Left ventricle myocardium inferior (tissue), 1 donor: ENCODE data around the gene BMP6. TPM values are rescaled to one million over a fixed set of nuclear protein-coding genes. Genes with fewer than 3 reads are reported as not detected.

Source experiments
- DNase-seq: peaks from one replicate; pipeline ENCODE4 v3.0.0-alpha.2; 2020
- H3K27ac ChIP-seq: fragments of 200-600 bp; replicated peaks from 2 replicates; pipeline ENCODE4 v1.8.0; 2021
- H3K27me3 ChIP-seq: fragments of 200-600 bp; 2 replicates; pipeline ENCODE4 v1.8.0; 2021; ENCODE audit warnings: low read depth
- H3K36me3 ChIP-seq: fragments of 200-600 bp; 2 replicates; pipeline ENCODE4 v1.8.0; 2021
- H3K4me1 ChIP-seq: fragments of 200-600 bp; 2 replicates; pipeline ENCODE4 v1.8.0; 2021
- H3K4me3 ChIP-seq: fragments of 200-600 bp; 2 replicates; pipeline ENCODE4 v1.8.0; 2021; ENCODE audit warnings: mild to moderate bottlenecking, moderate library complexity
- H3K9me3 ChIP-seq: fragments of 200-600 bp; replicated peaks from 2 replicates; pipeline ENCODE4 v1.8.0; 2021
- intact Hi-C: fragments of 100-400 bp; cut with micrococcal nuclease; formaldehyde crosslinking; loops from one replicate; pipeline ENCODE4 v1.11.0; 2022
- total RNA-seq: library from RNA; stranded (reverse); fragmentation: NEBNext Ultra II Directional; extraction: Animal tissue kit (Norgen Biotek cat#: 25700); gene quantifications from one replicate; pipeline ENCODE4 v1.2.1, GENCODE V29; 2021
- TF ChIP-seq, protein P1 (sequence below): fragments of 200-600 bp; IDR thresholded peaks from 2 replicates; pipeline ENCODE4 v1.8.0; 2021; ENCODE audit warnings: antibody characterized with exemption, mild to moderate bottlenecking, borderline replicate concordance
- donor health status: DM: no; HTN: yes; CAD: no; lungs with severe emphysema.

BMP6 gene
- total RNA-seq, 1 donor from 2014 or later: 5.2 TPM

DNA sequence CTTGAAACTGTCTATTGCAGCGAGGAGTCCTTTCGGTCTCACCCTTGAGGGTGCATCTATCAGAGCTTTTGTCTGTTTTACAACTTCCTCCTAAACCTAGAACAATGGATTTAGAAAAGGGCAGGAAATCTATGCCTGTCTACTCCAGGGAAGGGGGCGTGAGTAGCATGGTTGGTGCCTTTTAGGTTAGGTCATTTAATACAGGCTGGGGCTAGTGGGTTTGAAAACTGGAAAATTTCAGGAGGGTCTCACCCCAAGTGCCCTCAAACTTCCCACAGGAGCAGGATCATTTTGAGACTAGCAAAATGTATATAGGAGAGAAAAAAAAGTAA is 33.5 kb upstream of the BMP6 start:
- Histone ChIP-seq H3K4me1 (no peaks in the 10 kb centered on the region), H3K27me3 (peaks cover 57% of the 10 kb centered on the region), H3K27ac (no peak overlapping the region), H3K4me3 (no peak overlapping the region), H3K9me3 (no peaks in the 10 kb centered on the region), H3K36me3 (no peaks in the 10 kb centered on the region)
- no peak for DNase-seq
- TF ChIP-seq, protein P1, sequence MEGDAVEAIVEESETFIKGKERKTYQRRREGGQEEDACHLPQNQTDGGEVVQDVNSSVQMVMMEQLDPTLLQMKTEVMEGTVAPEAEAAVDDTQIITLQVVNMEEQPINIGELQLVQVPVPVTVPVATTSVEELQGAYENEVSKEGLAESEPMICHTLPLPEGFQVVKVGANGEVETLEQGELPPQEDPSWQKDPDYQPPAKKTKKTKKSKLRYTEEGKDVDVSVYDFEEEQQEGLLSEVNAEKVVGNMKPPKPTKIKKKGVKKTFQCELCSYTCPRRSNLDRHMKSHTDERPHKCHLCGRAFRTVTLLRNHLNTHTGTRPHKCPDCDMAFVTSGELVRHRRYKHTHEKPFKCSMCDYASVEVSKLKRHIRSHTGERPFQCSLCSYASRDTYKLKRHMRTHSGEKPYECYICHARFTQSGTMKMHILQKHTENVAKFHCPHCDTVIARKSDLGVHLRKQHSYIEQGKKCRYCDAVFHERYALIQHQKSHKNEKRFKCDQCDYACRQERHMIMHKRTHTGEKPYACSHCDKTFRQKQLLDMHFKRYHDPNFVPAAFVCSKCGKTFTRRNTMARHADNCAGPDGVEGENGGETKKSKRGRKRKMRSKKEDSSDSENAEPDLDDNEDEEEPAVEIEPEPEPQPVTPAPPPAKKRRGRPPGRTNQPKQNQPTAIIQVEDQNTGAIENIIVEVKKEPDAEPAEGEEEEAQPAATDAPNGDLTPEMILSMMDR: no peak
- intact Hi-C loops: no loop called here

DNA sequence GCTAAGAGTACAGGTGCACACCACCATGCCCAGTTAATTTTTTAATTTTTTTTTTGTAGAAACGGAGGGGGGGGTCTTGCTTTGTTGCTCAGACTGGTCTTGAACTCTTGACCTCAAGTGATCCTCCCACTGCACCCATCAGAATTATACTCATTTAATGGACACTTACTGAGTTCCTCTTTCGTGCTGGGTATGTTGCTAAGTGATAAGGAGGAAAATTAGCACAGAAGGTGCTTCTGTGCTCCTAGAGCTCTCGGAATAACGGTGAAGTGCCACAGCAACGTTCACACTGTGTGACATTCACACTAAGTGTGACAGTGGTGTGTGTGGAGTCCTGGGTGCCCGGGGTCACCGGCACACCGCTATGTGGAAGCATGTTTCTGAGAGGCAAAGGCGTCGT is 32.1 kb upstream of the BMP6 start:
- Histone ChIP-seq H3K9me3 (no peaks in the 10 kb centered on the region), H3K27me3 (peaks cover 47% of the 10 kb centered on the region), H3K36me3 (no peaks in the 10 kb centered on the region), H3K4me1 (no peaks in the 10 kb centered on the region), H3K4me3 (no peak overlapping the region), H3K27ac (no peak overlapping the region)
- no peak for DNase-seq
- intact Hi-C loops: no loop called here
- TF ChIP-seq, protein P1: no peak

DNA sequence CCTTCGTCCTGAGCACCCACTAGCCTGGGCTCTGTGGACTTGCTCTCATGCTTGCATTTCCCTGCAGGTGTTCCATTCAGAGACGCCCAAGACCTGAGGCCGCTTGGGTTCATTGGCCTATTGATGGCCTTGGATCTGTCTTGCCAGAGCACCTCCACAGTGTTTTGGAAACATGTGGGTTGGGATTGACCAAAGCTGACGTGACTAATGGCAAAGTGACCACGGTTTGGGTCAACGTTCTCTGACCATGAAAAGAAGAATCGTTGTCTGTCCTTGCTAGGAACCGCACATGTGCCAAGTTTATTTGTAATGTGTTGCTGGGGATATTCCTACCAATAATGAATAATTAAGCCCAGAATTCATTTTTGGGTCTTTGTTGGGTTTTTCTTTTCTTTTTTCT is 29.8 kb upstream of the BMP6 start:
- no peak overlapping the region for H3K4me3 ChIP-seq
- H3K27ac ChIP-seq: no peak overlapping the region
- H3K4me1 ChIP-seq: no peaks in the 10 kb centered on the region
- TF ChIP-seq, protein P1: no peak
- no peaks in the 10 kb centered on the region for H3K9me3 ChIP-seq
- DNase-seq: no peak
- H3K27me3 ChIP-seq: peaks cover 29% of the 10 kb centered on the region
- intact Hi-C loops: no loop called here
- H3K36me3 ChIP-seq: no peaks in the 10 kb centered on the region

DNA sequence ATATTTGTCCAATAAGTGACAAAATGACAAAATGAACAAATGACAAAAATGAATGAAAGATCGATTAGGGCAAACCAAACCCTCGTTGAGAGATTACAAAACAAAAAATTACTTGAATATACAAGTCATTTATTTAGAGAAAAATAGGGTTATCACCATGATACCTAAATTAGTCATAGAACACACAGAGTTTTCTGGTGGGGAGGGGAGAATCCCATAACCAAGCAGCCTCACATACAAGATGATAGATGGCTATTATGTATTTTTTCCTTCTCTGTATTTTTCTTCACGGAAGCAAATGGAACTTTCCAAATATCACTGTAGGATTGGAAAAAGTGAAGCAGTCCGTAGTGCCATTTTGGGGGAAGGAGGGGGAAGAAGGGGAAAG is 28.5 kb upstream of the BMP6 start:
- TF ChIP-seq, protein P1: no peak
- H3K4me3 ChIP-seq: no peak overlapping the region
- peaks cover 22% of the 10 kb centered on the region for H3K27me3 ChIP-seq
- H3K9me3 ChIP-seq: no peaks in the 10 kb centered on the region
- no peak overlapping the region for H3K27ac ChIP-seq
- H3K36me3 ChIP-seq: no peaks in the 10 kb centered on the region
- DNase-seq: no peak
- intact Hi-C loops: no loop called here
- H3K4me1 ChIP-seq: no peaks in the 10 kb centered on the region

DNA sequence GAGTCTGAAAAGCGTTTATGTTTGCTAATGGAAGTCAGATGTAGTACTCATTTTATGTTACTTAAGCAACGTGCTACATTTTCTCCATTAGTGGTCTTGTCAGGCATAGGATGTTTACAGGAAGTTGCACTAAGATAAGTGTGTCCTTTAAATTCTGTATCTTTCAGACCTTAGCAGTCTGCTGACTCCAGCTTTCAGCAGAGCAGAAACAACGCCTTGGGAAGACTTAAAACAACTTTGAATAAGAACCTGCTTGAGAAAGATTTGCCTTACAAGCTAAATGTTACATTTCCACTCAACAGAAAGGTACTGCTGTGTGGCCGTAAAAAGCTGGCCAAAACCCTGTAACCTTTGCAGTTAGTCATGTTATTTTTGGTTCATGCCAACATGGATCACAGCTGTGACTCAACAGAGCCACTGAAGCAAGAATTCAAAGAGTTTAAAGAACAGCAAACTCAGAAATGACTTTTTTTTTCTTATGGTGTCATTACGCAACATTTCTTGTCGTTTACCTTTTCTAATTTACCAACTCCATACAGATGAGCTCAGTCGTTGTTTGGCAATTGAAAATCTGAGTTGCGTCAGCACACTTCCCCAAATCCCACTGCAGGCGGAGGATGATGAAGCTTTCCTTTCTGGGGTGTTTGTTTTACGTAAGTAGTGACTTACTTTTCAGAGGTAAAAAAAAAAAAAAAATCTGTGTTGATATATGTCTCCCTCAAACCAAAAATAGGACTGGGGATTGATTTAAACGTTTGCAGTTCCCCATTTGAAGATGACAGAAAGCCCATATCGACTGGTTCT is 27.9 kb upstream of the BMP6 start:
- intact Hi-C loops: no loop called here
- no peaks in the 10 kb centered on the region for H3K9me3 ChIP-seq
- no peaks in the 10 kb centered on the region for H3K36me3 ChIP-seq
- TF ChIP-seq, protein P1: no peak
- H3K27ac ChIP-seq: no peak overlapping the region
- DNase-seq: no peak
- H3K4me3 ChIP-seq: no peak overlapping the region
- H3K4me1 ChIP-seq: no peaks in the 10 kb centered on the region
- peaks cover 19% of the 10 kb centered on the region for H3K27me3 ChIP-seq
